ENCODE data around the gene SRPX2. TPM values are rescaled to one million over a fixed set of nuclear protein-coding genes. Genes with fewer than 3 reads are reported as not detected.

Gene SRPX2
- total RNA-seq, 1 experiment from 2014 or later = 2.4 TPM

DNA sequence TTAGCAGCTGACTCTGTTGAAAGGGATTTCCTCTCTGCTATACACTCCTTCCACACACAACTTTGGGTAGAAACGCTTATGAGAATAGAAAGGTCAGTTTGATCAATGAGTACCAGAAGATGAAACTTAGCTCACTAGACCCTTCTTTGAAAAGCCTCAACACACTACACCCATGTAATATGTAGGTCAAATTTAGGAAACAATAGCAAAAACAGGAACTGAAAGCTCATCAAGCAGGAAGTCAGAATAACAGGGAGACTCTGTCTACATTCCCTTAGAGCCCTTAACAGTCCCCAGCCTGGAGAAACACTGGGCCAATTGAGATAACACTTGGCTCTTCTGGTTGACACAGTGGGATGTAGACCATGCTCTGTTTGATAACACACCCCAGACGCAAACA, 30.7 kb downstream of the SRPX2 start:
- no peaks in the 10 kb centered on the region for H3K9me3 ChIP-seq (ENCODE audit: control insufficient read depth in 1 of 2, insufficient read depth in 1 of 2, low read depth in 1 of 2, low read length in 2 of 2)
- no peak overlapping the region for H3K4me2 ChIP-seq (ENCODE audit: low read length)
- no TSS peak for BruUV-seq (replicated peaks)
- DNase-seq (ENCODE audit: low read depth, low spot score) (no peak), ATAC-seq (no peak)
- H3K27me3 ChIP-seq (ENCODE audit: insufficient read depth, low read length) = no peaks in the 10 kb centered on the region
- POLR2A ChIA-PET = no interaction called here
- no peak overlapping the region for H2AFZ ChIP-seq (ENCODE audit: low read depth, low read length, poor library complexity, severe bottlenecking)
- H3K27ac ChIP-seq (ENCODE audit: low read depth, low read length) = no peak overlapping the region
- no peaks in the 10 kb centered on the region for H3K9me2 ChIP-seq (ENCODE audit: insufficient read depth)
- no peaks in the 10 kb centered on the region for H4K20me1 ChIP-seq (ENCODE audit: insufficient read depth)
- TF ChIP-seq SIN3A (IDR thresholded peaks at IDR 0.05; ENCODE audit: low read depth) (no peak), SRF (IDR thresholded peaks at IDR 0.05; ENCODE audit: low read depth) (no peak), FOSL1 (IDR thresholded peaks at IDR 0.05; ENCODE audit: low read depth) (no peak), JUND (IDR thresholded peaks at IDR 0.05) (no peak), TCF7L2 (IDR thresholded peaks at IDR 0.05; ENCODE audit: borderline replicate concordance, extremely low read depth, insufficient read depth, insufficient read length) (no peak), ZNF274 (IDR thresholded peaks at IDR 0.05; ENCODE audit: low read depth, low read length) (no peak), YY1 (IDR thresholded peaks at IDR 0.05; ENCODE audit: extremely low read depth, insufficient replicate concordance, low read depth, low read length) (no peak), POLR2AphosphoS5 (IDR thresholded peaks at IDR 0.05; ENCODE audit: low read depth, low read length) (no peak), ELF1 (IDR thresholded peaks at IDR 0.05; ENCODE audit: borderline replicate concordance, low read depth) (no peak), RAD21 (IDR thresholded peaks at IDR 0.05; ENCODE audit: low read depth) (no peak), ZFX (IDR thresholded peaks at IDR 0.05) (no peak), EZH2phosphoT487 (IDR thresholded peaks at IDR 0.05; ENCODE audit: borderline replicate concordance) (no peak), POLR2A (IDR thresholded peaks at IDR 0.05; ENCODE audit: borderline replicate concordance, extremely low read depth, insufficient read depth, insufficient read length) (no peak), EGR1 (IDR thresholded peaks at IDR 0.05; ENCODE audit: low read depth) (no peak)
- TF ChIP-seq, protein P1, sequence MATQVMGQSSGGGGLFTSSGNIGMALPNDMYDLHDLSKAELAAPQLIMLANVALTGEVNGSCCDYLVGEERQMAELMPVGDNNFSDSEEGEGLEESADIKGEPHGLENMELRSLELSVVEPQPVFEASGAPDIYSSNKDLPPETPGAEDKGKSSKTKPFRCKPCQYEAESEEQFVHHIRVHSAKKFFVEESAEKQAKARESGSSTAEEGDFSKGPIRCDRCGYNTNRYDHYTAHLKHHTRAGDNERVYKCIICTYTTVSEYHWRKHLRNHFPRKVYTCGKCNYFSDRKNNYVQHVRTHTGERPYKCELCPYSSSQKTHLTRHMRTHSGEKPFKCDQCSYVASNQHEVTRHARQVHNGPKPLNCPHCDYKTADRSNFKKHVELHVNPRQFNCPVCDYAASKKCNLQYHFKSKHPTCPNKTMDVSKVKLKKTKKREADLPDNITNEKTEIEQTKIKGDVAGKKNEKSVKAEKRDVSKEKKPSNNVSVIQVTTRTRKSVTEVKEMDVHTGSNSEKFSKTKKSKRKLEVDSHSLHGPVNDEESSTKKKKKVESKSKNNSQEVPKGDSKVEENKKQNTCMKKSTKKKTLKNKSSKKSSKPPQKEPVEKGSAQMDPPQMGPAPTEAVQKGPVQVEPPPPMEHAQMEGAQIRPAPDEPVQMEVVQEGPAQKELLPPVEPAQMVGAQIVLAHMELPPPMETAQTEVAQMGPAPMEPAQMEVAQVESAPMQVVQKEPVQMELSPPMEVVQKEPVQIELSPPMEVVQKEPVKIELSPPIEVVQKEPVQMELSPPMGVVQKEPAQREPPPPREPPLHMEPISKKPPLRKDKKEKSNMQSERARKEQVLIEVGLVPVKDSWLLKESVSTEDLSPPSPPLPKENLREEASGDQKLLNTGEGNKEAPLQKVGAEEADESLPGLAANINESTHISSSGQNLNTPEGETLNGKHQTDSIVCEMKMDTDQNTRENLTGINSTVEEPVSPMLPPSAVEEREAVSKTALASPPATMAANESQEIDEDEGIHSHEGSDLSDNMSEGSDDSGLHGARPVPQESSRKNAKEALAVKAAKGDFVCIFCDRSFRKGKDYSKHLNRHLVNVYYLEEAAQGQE (IDR thresholded peaks at IDR 0.05; ENCODE audit: low read depth) = no peak
- TF ChIP-seq, protein P2, sequence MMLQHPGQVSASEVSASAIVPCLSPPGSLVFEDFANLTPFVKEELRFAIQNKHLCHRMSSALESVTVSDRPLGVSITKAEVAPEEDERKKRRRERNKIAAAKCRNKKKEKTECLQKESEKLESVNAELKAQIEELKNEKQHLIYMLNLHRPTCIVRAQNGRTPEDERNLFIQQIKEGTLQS (IDR thresholded peaks at IDR 0.05) = no peak
- TF ChIP-seq, protein P3, sequence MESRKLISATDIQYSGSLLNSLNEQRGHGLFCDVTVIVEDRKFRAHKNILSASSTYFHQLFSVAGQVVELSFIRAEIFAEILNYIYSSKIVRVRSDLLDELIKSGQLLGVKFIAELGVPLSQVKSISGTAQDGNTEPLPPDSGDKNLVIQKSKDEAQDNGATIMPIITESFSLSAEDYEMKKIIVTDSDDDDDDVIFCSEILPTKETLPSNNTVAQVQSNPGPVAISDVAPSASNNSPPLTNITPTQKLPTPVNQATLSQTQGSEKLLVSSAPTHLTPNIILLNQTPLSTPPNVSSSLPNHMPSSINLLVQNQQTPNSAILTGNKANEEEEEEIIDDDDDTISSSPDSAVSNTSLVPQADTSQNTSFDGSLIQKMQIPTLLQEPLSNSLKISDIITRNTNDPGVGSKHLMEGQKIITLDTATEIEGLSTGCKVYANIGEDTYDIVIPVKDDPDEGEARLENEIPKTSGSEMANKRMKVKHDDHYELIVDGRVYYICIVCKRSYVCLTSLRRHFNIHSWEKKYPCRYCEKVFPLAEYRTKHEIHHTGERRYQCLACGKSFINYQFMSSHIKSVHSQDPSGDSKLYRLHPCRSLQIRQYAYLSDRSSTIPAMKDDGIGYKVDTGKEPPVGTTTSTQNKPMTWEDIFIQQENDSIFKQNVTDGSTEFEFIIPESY (IDR thresholded peaks at IDR 0.05; ENCODE audit: extremely low read depth, insufficient replicate concordance, low read length) = no peak
- TF ChIP-seq, protein P4, sequence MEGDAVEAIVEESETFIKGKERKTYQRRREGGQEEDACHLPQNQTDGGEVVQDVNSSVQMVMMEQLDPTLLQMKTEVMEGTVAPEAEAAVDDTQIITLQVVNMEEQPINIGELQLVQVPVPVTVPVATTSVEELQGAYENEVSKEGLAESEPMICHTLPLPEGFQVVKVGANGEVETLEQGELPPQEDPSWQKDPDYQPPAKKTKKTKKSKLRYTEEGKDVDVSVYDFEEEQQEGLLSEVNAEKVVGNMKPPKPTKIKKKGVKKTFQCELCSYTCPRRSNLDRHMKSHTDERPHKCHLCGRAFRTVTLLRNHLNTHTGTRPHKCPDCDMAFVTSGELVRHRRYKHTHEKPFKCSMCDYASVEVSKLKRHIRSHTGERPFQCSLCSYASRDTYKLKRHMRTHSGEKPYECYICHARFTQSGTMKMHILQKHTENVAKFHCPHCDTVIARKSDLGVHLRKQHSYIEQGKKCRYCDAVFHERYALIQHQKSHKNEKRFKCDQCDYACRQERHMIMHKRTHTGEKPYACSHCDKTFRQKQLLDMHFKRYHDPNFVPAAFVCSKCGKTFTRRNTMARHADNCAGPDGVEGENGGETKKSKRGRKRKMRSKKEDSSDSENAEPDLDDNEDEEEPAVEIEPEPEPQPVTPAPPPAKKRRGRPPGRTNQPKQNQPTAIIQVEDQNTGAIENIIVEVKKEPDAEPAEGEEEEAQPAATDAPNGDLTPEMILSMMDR (IDR thresholded peaks at IDR 0.05 in 2 of 3, conservative IDR thresholded peaks at IDR 0.05 in 1 of 3; ENCODE audit: borderline replicate concordance in 1 of 3, insufficient read depth in 1 of 3, low read depth in 2 of 3, low read length in 2 of 3) = no peak
- TF ChIP-seq, protein P5, sequence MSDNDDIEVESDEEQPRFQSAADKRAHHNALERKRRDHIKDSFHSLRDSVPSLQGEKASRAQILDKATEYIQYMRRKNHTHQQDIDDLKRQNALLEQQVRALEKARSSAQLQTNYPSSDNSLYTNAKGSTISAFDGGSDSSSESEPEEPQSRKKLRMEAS (IDR thresholded peaks at IDR 0.05) = no peak
- H3K9ac ChIP-seq (ENCODE audit: low read length) = no peak overlapping the region
- no peak overlapping the region for H3K4me3 ChIP-seq (replicated peaks in 1 of 2; ENCODE audit: low read depth in 1 of 2, low read length in 2 of 2)
- CTCF ChIA-PET = interaction anchor here (5.1 kb wide), 1 partner anchor 93 kb away, joined by 34 read pairs; no protein-coding TSS in a partner anchor
- no peaks in the 10 kb centered on the region for H3K36me3 ChIP-seq (ENCODE audit: control insufficient read depth in 1 of 2, insufficient read depth in 2 of 2, low read length in 2 of 2)
- RAD21 ChIA-PET (ENCODE audit: low non-redundant PET in 1 of 2, low total read pairs in 2 of 2, uncharacterized antibody in 2 of 2, unreplicated experiment in 2 of 2) = no interaction called here
- H3K4me1 ChIP-seq (ENCODE audit: control insufficient read depth in 1 of 2, insufficient read depth in 2 of 2, low read length in 2 of 2) = peaks cover 0 to 31% of the 10 kb centered on the region in 2 experiments; a peak in 3 of 4 replicates
- no peaks in the 10 kb centered on the region for H3K79me2 ChIP-seq (ENCODE audit: insufficient read depth, low read length)
- intact Hi-C loops (cut with micrococcal nuclease) = no loop called here

Measured in HCT116 (cell line).